LNCAP (cell line): ENCODE measurements around the gene CHD9.

Source experiments
- TF ChIP-seq, protein P1 (sequence below): fragments of 450-650 bp; IDR thresholded peaks from 2 replicates; pipeline ENCODE4 v1.5.1; 2017; ENCODE audit warnings: mild to moderate bottlenecking

CHD9 gene

DNA sequence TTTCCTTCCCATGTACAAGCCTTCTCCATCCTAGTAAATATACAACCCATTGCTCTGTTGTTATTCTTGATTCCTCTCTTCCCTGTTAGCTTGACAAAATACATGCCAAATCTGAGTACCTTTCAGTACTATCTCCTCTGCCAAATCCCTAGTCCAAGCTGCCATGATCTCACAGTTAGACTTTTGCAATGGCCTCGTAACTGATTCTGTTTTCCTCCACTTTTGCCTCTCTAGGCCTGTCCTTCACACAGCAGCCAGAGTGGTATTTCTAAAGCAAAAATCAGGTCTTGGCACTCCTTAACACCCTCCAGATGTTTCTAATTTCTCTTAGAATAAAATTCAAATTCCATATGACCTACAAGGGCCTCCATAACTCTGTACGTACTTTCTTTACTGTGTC lies 226.5 kb downstream of the CHD9 start:
- TF ChIP-seq, protein P1, sequence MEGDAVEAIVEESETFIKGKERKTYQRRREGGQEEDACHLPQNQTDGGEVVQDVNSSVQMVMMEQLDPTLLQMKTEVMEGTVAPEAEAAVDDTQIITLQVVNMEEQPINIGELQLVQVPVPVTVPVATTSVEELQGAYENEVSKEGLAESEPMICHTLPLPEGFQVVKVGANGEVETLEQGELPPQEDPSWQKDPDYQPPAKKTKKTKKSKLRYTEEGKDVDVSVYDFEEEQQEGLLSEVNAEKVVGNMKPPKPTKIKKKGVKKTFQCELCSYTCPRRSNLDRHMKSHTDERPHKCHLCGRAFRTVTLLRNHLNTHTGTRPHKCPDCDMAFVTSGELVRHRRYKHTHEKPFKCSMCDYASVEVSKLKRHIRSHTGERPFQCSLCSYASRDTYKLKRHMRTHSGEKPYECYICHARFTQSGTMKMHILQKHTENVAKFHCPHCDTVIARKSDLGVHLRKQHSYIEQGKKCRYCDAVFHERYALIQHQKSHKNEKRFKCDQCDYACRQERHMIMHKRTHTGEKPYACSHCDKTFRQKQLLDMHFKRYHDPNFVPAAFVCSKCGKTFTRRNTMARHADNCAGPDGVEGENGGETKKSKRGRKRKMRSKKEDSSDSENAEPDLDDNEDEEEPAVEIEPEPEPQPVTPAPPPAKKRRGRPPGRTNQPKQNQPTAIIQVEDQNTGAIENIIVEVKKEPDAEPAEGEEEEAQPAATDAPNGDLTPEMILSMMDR = no peak

DNA sequence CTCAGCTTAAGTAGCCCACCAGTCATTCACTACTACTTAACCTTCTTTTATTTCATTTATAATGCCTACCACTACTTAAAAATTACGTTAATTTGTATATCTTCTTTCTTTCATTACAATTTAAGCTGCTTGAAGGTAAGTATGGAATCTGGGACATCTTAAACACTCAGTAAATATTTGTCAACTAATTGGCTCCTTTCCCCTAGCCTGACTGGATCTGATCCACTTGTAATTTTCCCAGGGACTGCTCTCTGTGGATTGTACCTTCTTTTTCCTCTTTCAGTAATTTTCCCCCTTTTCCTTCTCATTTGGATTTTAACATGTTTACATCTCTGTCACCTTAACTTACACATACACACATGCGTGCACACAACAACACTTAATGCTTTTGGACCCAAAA lies 227.1 kb downstream of the CHD9 start:
- TF ChIP-seq, protein P1 = no peak

DNA sequence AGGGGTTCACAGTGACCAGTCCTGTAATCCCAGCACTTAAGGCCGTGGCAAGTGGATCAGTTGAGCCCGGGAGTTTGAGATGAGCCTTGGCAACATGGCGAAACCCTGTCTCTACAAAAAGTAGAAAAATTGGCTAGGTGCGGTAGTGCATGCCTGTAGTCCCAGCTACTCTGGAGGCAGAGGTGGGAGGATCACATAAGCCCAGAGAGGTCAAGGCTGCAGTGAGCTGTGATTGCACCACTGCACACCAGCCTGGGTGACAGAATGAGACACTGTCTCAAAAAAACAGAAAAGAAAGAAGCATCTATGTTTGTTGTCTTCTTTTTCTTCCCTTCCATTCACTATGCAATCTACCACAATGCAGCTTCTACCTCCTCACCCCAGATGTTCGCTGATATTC lies 227.5 kb downstream of the CHD9 start:
- TF ChIP-seq, protein P1 = no peak

DNA sequence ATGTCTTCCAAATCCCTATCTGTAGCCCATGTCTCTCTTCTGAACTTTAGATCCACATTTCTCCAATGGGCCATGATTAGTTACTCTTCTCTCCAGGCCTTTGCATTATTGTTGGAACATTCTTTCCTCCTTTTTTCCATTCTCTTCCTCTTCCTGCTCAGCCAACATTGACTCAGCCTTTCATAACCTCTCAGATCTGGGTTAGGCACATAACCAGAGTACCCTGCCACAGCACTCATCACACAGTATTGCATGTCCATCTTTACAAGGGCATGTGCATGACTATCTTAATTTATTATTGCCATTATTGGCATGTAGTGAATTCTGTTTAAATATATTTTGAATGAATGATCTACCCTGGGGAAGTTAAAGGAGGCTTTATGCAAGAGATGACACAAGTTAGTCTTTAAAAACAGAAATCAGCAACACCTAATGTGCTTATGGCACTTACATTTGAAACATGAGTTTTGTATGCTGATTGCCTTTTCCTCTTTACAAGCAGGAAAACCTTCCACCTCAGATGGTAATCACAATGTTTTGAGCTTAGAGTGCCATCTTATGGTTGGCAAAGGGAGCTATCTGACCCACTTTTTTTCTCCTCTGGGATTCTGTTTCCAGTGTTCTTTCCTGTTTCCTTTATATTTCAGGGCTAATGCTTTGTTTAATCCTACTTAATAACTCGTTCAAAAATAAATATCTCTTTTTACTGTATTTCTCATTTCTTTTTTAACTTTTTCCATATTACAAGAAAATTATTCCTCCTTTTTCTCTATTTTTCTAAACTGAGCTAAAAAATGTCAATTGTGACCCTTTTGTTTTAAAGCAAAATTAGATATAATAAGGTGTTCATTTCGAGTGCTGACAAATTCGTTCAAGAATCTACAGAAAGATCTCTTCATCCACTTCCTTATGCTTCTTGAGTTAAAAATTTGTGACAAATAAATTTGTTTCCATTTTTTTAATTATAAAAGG lies 228.5 kb downstream of the CHD9 start:
- TF ChIP-seq, protein P1 = peak; percentile 78

DNA sequence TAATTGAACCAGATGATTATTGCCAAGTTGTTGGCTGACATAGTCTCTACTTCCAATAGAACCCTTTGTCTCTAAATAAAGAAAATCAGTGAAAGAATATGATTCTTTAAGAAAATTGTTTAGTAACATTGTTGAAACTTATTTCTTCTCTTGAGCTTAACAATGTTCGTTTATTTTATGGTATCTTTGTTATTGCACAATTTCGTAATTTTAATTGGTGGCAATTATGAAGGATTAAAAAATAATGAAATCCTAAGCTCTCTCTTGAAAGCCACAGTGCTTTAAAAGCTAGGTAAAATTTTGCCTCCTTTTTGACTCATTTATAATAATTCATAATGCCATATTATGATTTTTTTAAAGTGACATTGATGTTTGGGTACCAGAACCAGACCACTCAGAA lies 230.4 kb downstream of the CHD9 start:
- TF ChIP-seq, protein P1 = no peak

DNA sequence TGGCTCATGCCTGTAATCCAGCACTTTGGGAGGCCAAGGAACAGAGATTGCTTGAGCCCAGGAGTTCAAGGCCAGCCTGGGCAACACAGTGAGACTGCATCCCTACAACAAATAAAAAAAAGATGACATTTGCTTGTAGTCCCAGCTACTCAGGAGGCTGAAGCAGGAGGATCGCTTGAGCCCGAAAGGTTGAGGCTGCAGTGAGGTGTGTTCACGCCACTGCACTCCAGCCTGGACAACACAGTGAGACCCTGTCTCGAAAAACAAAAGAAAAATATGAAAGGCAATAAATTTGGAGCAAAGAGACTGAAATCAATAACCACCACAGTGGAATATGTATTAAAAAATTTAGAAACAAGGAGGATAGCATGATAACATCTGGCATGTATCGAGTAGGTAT lies 235.7 kb downstream of the CHD9 start:
- TF ChIP-seq, protein P1 = no peak

DNA sequence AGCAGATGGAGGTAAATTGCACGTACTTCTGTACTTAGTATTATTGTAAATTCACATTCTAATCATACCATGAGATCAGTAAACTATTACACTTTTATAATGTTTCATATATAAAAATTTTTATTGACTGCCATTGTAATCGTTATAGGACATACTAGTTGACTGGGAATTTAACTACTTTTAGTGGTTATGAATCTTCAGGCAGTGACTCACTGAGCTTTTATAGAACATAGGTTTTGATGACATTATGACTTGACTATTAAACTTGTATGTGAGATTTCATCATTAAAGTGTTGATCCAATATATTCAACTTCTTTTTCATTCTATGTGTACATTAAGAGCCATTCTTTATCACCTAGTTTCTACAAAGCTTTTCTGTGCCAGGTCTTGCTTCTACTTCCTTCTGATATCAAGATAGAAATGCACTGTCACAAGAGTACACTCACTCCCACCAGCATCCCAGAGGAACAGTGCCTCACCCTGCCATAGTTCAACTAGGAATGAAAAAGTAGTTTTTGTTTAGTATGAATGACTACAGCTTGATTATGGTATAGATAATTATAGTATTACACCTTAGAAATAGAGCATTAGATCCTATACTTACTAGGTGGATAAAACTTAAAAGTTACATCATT lies 237.1 kb downstream of the CHD9 start:
- TF ChIP-seq, protein P1 = no peak
